GM12874 (cell line): Measurements from ENCODE around the gene MED20.
A peak's percentile ranks its signal among the peaks of the same experiment; 100 is the strongest.

Source experiments
- TF ChIP-seq, protein P1 (sequence below): IDR thresholded peaks from 2 replicates; pipeline ENCODE4 v1.5.1; 2011; ENCODE audit warnings: low read depth, mild to moderate bottlenecking, control low read depth, low read length, moderate library complexity; ENCODE audit not compliant: insufficient read depth

MED20 gene, protein sequence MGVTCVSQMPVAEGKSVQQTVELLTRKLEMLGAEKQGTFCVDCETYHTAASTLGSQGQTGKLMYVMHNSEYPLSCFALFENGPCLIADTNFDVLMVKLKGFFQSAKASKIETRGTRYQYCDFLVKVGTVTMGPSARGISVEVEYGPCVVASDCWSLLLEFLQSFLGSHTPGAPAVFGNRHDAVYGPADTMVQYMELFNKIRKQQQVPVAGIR

DNA sequence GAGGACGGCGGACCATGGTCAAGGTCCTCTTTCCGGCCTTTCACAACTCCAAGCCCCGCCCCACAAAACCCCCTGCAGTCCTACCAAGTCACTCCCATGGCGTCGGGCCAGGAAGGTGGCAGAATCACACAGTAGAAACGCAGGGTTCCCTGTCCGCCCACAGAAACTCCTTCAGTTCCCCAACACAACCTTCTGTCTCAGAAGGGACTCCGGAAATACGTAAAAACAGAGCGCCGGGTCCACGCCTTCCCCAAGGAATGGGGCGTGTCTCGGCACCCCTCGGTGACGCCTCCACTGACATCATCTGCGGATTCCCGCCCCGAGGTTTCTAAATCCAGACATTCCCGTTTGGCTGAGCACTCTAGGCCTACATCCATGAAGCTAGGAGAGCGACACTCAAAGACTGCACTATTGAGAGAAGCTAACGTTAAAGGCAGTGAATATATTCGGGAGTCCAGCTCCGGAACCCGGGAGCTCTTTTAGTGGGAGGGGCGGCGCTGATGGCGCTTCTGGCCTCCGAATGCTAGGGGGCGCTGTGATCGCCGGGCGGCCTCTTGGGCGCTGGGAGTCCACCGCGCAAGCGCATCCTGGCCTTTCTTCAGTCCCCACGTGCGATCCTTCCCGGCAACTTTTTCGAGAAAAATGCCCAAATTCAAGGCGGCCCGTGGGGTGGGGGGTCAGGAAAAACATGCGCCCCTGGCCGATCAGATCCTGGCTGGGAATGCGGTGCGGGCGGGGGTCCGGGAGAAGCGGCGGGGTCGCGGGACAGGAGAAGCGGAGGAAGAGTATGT is at the start of gene MED20, which contains the start of gene BYSL:
Gene MED20, minus strand, starts transcription at position 219 of the 791 bp plus-strand sequence. Its CDS starts 121 bp downstream, at position 98.
Gene BYSL, plus strand, starts transcription at position 579 of the 791 bp plus-strand sequence. Its CDS starts 64 bp downstream, at position 643.
- TF ChIP-seq, protein P1, sequence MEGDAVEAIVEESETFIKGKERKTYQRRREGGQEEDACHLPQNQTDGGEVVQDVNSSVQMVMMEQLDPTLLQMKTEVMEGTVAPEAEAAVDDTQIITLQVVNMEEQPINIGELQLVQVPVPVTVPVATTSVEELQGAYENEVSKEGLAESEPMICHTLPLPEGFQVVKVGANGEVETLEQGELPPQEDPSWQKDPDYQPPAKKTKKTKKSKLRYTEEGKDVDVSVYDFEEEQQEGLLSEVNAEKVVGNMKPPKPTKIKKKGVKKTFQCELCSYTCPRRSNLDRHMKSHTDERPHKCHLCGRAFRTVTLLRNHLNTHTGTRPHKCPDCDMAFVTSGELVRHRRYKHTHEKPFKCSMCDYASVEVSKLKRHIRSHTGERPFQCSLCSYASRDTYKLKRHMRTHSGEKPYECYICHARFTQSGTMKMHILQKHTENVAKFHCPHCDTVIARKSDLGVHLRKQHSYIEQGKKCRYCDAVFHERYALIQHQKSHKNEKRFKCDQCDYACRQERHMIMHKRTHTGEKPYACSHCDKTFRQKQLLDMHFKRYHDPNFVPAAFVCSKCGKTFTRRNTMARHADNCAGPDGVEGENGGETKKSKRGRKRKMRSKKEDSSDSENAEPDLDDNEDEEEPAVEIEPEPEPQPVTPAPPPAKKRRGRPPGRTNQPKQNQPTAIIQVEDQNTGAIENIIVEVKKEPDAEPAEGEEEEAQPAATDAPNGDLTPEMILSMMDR = peak; percentile 97

DNA sequence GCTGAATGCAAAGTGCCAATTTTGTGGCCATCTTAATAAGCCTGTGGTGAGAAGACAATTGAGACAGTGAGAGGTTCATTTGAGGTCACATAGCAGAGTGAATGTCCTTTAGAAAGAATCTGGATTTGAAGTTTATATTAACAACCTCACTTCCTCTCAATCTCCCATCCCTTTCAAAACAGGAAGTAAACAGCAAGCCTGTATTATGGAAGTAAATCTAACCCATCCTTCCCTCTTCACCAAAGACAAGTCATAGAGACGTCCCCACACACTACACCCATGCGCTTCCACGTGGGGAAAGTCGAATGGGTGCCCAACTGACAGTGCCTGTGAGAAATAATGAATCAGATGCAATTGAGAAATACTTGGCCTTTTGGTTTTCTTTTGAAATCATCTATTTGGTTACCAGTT is 49.5 kb upstream of the MED20 start:
- TF ChIP-seq, protein P1 = no peak

DNA sequence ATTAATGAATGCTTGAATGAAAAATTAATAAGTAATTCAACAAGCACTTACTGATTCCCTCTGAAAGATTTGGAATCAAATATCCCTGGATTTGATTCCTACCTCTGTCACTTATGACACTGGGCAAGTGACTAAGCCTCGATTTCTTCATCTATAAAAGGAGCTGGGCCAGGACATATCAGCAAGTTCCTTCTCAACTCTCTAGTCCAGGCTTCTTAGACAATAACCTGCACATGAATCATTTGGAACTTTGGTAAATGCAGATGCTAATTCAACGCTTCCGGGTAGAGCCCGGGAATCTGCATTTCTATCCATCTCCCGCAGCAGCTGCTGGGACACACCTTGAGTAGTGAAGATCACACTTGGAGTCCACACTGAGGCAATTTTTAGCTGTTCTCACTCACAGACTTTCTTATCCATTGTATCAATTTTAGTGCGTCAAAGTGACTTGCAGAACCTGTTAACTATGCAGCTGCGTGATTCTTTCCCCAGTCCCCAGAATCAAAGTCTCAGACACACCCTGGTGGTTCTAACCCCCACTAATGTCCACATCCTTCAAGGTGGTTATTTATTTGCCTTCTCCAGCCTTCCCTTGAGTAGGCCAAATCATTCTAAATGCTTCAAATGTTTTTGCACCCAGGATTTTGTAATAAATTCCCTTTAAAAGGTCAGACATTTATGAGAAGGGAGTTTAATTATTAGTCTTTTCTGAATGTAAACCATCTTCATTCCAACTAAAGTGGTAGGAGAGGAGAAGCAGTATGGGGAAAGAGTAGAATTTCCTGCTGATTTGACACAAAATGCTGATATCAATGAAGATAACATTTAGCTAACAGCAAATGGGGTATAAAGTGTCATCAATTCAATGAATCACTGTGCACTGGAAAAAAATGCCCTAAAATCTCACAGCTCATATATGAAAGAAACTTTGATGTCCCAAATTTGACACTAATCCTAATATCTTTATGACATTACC is 46.7 kb upstream of the MED20 start:
- TF ChIP-seq, protein P1 = no peak

DNA sequence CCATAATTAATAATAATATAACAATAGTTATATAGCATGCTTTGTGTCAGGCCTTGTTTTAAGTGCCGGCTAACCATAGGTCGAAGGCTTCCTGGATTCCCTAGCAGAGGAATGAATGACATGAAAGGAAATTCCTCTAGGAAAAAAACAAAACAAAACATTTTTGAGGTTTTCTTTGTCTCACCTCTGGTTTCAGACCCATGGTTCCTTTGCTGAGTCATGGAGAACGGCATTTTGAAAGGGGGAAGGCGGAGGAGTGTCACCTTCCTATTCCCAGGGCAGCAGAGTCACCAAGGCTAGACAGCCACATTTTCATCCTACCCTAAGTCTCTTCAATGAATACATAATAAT is 46.0 kb upstream of the MED20 start:
- TF ChIP-seq, protein P1 = no peak

DNA sequence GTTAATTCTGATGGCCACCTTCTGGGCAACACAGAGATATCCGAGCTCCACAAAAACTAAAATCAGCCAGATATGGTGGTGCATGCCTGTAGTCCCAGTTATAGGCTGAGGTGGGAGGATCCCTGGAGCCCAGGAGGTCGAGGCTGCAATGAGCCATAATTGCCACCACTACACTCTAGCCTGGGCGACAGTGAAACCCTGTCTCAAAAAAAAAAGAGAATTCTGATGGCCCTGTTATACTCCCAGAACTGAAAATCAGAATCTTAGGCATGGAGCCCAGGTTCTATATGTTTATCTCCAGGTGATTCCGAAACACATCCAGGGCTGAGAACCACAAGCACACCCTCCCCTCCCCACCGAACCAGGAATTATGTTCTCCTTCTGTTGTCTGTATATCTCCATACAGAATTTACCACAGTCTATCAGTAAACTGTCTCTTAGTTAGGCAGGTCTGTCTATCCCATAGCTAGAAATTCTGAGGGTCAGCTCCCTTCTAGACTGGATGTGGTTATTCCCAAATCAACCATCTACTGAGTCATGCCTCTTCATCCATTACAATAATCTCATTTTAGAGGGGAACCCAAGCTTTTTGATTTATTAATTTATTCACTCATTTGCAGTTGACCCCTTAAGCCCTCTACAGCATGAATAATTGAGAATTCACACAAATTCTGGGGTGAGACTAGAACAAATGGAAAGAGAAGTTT is 45.4 kb upstream of the MED20 start:
- TF ChIP-seq, protein P1 = no peak

DNA sequence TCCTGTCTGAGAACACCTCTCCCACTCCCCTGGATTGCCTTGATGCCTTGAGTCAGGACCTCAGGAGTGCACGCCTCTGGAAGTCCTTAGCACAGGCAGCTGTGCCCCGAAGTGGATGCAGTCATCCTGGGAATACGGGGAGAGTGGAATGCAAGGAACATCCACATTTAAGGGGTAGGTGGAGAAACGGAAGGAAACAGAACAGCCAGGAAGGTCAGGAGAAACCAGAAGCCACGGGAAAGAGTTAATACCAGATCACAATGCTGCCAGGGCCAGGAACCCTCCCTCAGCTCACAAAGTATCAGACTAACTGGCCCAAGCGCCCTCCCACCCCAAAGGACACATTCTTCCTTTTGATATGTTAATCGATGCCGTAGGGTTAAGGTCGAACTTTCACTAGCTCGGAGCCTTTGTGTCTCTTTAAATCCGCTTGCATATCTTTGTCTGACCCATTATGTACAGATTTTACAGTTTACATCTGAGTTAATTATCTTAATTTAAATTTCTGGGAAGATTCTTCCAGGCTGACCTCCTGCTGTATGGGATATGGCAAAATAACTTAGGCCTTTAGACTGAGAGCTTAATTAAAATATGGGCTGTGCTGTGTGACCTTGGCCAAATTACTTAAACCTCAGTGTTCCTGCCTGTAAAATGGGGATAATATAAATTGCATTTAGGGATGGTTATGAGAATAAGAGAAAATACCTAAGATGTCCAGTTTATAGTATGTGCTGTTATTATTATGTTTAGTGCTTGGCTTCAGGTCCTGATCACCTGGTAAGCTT is 44.7 kb upstream of the MED20 start:
- TF ChIP-seq, protein P1 = no peak
